Central memory CD4-positive, alpha-beta T cell (primary cell): Measurements from ENCODE around the gene PIAS2.
"Not testable (repeated sequence)": the region's sequence is repeated elsewhere in the genome, so short reads cannot be mapped to it uniquely, and the experiment has no call there.

Experiments
- DNase-seq: peaks from one replicate; pipeline ENCODE4 v3.0.0; 2022

The PIAS2 gene

DNA sequence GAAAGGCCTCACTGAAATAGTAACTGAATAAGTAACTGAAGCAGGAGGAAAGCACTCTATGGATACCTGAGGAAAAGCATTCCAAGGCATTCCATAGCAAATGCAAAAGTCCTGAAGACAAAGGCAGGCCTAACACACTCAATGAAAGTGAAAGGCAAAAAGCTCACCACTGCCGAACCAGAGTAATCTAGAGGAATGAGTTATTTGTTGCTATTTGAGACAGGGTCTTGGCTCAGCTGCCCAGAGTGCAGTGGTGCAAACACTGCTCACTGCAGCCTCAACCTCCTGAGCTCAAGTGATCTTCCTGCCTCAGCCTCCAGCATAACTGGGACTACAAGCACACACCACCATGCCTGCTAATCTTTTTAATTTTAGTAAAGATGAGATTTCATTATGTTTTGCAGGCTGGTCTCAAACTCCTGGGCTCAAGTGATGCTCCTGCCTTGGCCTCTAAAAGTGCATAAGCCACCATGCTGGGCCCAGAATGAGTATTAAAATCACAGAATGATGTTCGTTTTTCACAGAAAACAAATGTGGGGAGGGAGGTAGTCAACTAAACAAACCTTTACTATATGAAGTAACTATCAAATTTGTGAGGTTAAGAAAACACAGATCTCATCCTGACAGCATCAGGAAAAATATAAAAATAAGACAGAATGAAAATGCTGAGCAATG is 17.9 kb downstream of the PIAS2 start:
- no peak for DNase-seq

DNA sequence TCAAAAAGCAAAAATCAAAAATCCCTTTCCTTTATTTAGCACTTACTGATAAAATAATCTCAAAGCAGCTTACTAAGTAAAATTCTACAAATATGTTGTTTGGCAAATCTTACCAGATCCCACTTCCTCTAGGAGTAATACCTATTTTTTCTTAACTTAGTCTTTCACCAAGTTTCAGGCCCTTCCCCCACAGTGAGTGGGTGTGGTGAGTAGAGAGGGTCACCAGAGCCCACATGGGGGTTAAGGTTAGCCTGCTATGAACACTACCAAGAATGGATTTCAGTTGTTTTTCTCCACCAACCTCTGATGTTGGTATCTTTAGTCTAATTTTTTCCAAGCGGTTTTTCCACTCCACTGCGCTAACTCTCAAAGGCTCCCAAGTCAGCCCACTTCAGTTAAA is 23.2 kb downstream of the PIAS2 start:
- no peak for DNase-seq

DNA sequence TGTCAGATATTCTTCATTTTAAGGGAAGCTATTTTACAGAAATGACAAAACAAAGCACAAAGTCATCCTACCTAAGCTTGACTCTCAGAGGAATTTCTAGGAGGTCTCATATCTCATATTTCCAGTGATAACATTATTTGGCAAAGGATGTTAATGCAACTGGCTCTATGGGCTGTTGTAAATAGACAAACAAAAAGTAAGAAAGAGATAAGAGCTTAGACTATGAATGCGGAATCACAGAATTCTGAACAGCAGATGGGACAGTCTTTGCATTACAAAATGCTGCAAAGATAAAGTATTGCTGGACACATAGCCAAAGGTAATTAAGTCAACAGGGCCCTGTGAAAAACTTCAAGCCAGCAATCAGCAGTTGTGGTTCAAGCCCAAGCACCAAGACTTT is 23.9 kb downstream of the PIAS2 start:
- DNase-seq: no peak

DNA sequence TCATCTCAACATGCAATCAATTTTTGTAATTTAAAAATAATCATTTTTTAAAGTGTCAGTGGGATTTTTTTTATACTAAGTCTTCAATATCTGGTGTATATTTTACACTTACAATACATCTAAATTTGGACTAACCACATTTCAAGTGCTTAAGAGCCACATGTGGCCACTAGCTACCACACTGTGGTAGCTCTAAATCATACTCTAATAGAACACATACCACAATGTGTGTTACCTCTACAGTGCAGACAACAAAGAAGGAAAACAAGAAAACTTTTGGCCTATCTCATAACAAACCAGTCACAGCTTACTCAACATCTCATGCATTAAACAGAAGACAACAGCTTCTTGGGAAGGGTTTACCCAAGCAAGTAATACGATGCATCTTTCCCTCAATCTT is 24.5 kb downstream of the PIAS2 start:
- DNase-seq: no peak

DNA sequence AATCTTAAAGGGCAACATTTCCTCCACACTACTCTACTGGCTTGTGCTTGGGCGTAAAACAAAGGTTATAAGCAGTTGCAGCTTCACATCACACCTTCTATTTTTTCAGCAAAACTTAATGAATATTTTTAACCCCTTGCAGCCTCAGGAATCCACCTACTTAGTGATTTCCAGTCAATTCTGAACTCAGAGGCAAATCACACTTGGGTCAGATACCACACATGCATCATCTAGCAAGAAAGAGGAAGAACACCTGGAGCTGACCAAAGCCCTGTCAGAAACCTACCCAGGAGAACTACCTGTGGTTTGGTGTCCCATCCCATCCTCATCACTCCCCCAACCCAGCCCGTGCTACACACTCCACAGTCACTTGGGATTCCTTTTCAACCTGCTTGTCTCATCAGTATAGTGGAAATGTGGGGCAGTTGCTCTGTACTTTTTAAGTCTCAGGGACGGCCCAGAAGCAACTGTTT is 25.5 kb downstream of the PIAS2 start:
- DNase-seq: no peak

DNA sequence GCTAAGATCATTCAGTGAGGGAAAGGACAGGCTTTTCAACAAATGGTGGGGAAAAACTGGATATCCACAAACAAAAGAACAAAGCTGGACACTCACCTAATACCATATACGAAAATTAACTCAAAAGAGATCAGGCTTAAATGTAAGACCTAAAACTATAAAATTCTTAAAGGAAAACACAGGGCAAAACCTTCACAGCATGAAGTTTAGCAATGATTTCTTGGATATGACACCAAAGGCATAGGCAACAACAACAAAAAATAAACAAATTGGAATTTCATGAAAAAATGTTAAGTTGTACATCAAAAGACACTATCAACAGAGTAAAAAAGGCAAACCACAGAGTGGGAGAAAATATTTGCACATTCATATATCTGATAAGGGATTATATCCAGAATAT is 28.3 kb downstream of the PIAS2 start:
- no peak for DNase-seq

DNA sequence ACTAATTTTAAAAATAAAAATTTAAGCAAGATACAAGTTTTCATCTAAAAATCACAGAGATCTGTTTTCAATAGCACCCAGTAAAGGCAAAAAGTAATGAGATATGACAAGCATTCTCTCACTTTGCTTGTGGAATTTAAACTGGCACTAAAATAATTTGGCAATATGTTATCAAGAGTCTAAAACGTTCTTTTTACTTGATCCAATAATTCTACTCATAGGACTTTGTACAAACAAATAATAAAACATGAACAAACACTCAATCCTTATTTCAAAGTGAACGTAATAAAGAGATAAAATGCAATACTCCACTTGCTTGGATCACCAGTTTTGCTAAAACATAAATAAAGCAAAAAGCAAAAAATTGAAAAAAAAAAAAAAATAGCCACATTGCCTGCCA is 30.4 kb downstream of the PIAS2 start:
- DNase-seq: no peak

DNA sequence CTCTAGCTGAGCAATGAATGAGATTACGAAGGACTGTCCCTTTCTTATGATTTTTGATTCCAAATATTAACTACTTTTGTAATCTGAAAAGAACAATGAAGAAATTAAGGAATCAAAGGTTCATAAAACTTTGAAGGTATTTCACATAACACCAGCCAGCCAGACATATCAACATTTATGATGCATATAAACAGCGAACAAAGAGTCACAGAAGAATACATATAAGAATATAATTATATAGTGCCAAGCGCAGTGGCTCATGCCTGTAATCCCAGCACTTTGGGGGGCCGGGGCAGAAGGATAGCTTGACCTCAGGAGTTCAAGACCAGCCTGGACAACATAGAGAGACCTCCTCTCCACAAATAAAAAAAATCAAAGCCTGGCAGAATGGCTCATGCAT is 34.1 kb downstream of the PIAS2 start:
- DNase-seq: no peak

DNA sequence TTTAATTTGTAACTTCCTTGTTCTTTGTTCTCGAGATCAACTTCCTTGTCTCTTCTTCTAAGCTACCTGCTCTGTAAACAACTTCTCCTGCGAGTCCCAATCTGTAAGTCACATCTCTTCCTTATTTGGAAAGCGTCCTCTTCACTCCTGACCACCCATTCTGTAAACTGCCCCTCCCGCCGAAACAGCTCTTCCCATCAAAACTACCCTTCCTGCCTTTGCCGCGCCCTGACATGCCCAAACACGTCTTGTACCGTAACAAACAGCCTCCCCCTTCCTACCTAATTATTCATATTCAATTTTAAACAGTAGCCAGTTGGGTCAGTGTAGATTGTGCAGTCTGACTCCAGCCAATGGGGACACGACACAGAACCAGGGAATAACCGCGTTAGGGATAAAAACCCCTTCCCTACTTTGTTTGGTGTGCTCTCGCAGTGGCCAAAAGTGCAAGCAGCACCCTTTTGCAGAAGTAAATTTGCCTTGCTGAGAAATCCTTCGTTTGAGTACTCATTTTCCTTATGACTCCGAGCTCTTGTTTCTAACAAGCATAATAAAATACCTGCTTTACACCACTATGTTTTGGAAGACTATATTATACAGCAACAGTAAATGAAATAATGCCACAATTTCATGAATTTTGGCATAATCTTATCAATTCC is 39.8 kb downstream of the PIAS2 start:
- DNase-seq: no peak

DNA sequence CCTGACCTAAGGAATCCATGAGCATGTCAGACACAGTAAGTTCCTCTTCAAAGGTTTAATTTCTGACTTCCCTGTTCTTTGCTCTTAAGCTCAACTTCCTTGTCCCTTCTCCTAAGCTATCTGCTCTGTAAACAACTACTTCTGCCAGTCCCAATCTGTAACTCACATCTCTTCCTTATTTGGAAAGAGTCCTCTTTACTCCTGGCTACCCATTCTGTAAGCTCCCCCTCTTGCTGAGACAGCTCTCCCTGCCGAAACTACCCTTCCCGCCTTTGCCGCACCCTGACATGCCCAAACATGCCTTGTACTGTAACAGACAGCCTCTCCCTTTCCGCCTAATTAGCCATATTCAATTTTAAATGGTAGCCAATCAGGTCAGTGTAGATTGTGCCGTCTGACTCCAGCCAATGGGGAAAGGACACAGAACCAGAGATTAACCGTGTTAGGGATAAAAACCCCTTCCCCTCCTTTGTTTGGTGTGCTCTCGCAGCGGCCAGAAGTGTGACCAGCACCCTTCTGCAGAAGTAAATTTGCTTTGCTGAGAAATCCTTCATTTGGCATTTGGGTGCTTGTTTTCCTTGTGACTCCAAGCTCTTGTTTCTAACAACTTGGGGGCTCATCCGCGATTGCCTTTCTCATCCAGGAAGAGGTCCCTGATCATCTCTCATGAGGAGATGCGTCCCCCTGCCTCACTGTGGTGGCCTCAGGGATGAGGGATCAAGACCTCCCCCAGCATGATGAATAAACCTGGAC is 49.0 kb downstream of the PIAS2 start:
- DNase-seq: no peak

DNA sequence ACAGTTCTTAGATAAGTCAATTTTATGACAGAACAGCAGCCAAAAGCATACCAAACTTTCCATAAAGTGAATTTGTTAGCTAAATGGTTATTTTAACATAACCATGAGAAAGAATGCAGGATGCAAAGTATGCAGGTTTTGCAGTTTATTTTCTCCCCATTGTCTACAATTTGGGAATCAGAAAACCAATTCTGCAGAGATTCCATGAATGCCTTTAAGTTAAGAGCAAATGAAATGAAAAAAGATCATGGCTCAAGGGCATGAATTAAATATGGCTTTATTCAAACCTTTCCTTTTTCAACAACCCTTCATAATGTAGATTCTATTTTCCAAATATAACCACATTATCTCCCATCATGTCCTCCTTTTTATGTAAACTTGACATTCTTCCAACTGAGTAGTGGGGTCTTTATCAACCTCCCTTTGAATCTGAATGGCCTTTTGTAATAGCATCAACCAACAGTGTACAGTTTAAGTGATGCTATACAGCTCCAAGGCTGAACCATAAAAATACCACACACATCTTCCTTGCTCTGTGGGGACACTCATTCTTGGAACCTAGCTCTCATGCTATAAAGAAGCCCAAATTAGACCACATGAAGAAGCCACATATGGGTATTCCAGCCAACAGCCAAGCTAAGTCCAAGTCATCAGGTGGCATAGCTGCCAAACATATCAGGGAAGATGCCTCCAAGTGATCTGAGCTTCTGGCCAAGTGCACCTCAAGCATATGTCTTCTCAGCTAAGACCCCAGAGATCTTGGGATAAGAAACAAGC is 49.8 kb downstream of the PIAS2 start:
- DNase-seq: no peak

DNA sequence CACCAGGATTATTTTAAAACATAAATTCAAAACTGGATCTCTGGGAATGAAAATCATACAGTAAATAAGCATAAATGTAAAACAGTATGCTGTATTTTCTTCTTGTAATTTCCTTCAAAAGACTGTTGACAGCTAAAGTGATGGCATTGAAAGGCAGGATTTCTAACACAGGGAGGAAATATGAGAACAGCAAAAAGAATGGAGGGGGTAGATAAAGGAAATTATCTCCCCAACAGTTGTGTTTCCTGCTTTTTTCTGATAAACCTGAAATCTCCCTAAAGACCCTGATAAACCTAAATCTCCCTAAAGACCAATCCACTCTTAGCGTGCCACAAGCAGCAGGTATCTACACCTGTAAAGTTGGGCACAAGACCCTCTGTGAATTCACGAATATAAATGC is 50.8 kb downstream of the PIAS2 start:
- no peak for DNase-seq

DNA sequence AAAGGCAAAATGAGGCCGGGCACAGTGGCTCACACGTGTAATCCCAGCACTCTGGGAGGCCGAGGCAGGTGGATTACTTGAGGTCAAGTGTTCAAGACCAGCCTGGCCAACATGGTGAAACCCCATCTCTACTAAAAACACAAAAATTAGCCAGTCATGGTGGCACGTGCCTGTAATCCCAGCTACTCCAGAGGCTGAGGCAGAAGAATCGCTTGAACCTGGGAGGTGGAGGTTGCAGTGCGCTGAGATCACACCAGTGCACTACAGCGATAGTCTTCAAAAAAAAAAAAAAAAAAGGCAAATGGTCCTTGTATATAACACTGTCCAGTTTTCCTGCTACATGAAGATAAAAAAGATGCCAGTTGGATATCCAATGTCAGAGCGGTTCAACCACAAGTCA is 52.1 kb downstream of the PIAS2 start:
- not testable (repeated sequence) for DNase-seq

DNA sequence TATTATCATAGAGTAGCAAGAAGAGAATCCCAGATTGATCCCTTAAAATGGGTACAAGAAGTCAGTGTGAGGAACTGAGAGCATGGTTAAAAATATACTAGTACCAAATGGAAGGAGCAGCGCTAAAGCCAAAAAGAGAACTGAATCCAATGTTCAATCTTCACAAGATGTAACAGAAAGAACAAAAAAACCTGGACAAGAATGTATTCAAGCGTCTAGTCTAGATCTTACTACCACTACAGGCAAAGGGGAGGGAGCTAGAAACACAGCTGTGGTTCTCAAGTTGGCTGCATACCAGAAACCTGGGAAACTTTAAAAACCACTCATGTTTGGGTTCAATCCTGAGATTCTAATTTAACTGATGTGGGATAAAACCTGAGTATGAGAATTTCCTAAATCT is 57.5 kb downstream of the PIAS2 start:
- no peak for DNase-seq

DNA sequence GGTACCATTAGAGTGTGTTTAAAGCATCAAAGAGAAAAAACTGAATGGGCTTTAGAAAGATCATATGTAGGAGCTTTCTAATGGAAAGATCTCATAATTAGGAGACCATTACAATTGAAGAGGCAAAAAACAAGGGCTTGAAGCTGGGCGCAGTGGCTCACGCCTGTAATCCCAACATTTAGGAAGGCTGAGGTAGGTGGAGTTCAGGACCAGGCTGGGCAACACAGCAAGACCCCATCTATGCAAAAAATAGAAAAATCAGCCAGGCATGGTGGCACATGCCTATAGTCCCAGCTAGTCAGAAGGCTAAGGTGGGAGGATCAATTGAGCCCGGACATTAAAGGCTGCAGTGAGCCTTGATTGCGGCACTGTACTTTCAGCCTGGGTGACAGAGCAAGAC is 59.0 kb downstream of the PIAS2 start:
- no peak for DNase-seq

DNA sequence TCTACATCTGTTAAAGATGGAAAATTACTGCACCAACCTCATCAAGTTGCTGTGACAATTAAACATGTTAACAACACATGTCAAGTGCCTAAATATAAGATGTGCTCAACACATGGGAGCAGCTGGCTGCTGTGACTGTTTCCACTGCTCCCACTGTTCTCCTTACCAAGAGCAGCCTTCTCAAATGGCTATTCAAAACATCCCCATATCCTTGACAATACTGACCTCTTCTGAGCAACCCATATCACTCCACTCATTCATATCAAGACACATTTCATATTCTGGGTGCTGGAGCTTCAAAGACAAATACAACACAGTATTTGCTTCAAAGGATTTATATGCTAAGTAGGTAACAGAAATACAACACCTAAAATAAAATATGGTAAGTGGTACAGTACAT is 60.3 kb downstream of the PIAS2 start:
- DNase-seq: no peak

DNA sequence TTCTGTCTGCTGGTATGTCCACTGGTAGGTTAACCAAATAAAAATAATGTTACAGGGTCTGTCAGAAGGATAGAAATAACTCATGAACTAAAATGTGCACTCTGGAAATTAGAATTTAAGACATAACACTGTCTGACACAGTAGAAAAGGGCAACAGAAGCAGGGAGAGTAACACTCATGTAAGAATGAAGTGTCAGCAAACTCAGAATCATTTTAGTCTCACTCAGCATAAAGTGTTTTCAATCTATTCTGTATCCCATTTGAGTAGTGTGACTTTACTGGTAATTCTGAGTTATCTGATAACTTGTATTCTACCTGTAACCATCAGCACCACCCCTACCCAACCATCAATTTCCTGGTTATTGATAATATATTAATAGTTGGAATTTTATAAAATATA is 68.3 kb downstream of the PIAS2 start:
- no peak for DNase-seq

DNA sequence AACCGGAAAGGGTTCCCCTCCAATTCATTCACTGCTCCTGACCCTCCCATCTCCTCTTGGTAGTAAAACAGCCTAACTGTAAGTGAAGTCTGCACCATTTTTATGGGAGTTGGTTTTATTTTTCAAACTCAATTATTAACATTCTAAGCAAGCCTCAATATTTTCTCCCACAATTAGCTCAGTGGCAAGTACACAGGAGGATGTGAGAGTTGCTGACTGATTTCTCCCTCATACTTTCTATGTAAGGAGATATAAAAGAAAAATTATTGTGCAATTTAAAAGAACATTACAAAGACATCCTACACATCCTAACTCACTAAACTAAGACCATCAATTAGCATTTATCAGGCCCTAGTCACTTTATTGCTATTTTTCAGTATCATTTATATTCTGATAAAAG is 73.9 kb downstream of the PIAS2 start:
- DNase-seq: no peak

DNA sequence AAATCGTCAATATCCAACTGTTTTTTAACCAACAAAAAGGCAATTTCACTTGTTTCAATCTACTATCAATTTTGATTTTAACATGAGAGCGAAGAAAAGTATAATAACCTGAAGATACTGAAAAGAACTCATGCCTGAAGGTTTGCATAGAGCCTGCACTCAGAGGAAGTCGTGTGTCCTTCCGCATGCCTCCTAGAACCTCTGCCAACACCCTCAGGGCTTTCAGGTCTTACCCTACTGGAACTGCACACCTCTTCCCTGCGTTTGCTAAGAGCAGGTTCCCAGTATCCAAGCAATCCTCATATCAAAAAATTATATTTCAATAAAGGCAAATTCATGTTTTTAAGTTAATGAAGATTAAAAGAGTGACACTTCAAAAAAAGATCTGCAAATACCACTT is 74.7 kb downstream of the PIAS2 start:
- no peak for DNase-seq

DNA sequence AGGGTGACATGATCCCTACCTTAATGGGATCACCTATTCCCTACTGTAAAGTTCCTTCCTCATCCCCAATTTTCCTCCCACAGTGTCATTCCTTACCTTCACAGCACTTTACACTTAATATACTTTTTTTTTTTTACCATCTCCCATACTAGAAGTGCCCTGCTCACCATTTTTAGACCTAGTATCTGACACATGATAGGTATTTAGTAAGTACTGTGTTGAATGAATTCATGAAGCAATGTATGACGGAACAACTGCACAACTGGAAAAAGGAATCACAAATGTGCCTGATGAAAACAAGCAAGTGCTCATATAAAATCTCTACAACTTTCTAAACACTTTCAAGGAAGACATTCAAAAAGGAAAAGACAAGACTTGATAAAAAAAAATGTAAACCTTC is 83.4 kb downstream of the PIAS2 start:
- DNase-seq: no peak

DNA sequence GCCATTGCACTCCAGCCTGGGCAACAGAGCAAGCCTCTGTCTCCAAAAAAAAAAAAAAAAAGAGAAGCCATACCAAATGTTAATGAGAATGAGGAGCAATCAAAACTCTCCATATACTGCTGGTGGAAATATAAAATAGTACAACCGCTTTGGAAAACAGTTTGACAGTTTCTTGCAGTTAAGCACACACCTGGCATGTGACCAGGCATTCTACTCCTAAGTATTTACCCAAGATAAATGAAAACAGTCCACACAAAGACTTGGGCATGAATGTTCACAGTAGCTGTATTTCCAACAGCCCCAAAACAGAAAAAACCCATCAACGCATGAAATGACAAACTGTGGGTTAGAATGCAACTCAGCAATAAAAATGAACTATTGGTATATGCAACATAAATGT is 84.5 kb downstream of the PIAS2 start:
- no peak for DNase-seq

DNA sequence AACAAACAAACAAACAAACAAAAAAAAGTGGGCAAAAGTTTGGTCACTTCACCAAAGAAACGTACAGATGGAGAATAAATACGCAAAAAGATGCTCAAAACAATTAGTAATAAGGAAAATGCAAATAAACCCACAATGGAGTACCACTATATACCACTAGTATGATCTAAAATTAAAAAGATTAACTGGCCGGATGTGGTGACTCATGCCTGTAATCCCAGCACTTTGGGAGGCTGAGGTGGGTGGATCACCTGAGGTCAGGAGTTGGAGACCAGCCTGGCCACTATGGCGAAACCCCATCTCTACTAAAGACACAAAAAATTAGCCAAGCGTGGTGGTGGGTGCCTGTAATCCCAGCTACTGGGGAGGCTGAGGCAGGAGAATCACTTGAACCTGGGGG is 84.9 kb downstream of the PIAS2 start:
- not testable (repeated sequence) for DNase-seq

DNA sequence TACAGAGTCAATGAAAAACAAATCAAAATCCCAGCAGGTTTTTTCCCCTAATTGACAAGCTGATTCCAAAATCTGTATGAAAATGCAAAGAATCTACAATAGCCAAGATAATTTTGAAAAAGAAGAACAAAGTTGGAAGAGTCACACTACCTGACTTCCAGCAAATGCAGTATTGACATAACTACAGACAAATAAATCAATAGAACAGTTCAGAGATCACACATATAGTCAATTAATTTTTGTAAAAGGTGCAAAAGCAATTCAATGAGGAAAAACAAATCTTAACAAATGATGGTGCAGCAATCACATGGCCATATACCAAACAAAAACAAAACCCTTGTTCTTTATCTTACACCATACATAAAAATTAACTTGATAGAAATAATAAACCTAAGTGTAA is 85.9 kb downstream of the PIAS2 start:
- no peak for DNase-seq
